Stimulated activated CD4-positive, alpha-beta T cell treated with anti-CD3 and anti-CD28 coated beads, Interleukin-4, amount 100 ng/mL, for 48 hours (primary cell): Measurements from ENCODE around the gene CCDC57.
"Not testable (repeated sequence)": the region's sequence is repeated elsewhere in the genome, so short reads cannot be mapped to it uniquely, and the experiment has no call there.

Experiments
- DNase-seq, 2 donors: peaks; one replicate each; pipeline ENCODE4 v3.0.0-alpha.2; 2020; ENCODE audit warnings: low read depth in 2 of 2

Gene CCDC57

GRCh38 chr17:82175951-82176350 lies 36.7 kb downstream of the CCDC57 start:
- DNase-seq: no peak

DNA sequence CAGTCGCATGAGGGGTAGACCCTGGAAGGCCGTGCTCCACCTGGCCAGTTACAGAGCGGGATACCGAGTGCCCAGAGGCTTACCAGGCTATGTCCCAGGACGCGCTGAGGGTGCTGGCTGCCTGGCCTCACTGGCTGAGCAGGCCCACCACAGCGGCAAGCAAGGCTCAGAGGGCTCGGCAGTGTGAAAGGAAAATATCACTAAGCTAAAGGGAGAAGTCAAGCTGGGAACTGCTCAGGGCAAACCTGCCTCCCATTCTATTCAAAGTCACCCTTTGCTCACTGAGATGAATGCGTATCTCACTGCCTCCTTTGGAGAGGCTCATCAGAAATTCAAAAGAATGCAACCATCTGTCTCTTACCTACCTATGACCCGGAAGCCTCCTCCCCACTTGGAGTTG lies 37.4 kb downstream of the CCDC57 start:
- no peak for DNase-seq

DNA sequence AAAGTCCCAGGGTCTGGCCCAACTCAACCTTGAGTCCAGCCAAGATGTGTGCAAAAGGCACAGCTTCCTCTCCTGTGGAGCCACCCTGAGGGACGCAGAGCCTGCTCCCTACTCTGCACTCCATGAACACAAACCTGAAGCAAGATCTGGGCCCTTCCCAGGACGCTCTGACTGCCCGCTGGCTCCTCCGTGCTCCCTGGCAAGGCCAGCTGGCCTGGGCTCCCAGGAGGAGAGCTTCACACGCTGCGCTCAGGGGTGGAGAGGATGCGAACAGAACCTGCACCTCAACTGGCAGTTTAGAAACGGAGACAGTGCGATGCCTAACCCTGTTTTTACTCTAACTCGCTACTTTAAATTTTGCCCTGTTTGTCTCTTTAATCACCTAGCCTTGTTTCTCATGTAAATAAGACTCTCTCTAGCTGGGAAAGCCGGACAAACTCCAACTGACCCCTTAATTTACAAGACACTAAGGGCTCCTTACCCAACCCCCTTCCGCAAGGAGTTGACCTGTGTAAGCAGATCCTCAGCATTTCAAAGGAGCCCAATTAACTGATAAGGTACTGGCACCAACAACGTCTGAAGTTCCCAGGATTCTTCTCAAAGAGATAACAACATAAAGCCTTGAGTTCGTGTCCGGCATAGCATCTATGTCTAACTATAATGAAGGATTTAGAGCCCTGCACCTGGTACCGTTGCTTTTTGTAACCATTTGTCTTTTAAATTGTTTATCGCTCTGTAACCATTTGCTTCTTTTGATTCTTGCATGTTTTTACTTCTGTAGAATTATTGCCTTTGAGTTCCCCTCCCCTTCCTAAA lies 38.4 kb downstream of the CCDC57 start:
- DNase-seq: not testable (repeated sequence)

GRCh38 chr17:82173351-82174041 lies 39.1 kb downstream of the CCDC57 start:
- DNase-seq: no peak

DNA sequence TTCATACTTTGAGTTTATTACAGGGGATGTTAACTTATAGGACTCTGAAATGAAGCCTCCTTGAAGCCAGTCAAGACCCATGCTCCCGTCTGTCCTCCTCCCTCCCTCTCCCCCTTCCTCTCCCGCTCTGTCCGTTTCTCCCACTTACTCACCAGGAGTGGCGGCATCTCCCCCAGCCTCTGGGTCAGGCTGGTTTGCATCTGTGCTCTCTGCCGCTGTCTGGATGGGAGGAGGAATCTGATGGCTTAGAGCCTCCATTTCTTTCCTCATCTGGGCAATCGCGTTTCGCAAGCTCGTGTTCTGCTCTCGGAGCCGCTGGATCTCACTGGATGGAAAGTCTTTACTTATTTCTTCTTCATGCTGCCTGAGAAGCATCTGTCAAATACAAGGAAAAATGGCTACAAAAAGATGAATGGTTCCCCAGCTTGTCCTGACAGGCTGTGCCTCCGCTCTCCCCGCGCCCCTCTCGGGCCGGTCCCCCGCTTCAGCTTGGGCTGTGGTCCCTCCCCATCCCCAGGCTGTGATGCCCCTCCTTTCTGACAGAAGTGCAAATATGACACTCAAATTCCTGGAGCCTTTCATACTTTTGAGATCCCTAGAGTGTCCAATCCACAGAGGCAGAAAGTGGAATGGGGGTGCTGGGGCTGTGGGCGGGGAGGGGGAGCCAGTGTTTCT lies 40.0 kb downstream of the CCDC57 start:
- DNase-seq: no peak

DNA sequence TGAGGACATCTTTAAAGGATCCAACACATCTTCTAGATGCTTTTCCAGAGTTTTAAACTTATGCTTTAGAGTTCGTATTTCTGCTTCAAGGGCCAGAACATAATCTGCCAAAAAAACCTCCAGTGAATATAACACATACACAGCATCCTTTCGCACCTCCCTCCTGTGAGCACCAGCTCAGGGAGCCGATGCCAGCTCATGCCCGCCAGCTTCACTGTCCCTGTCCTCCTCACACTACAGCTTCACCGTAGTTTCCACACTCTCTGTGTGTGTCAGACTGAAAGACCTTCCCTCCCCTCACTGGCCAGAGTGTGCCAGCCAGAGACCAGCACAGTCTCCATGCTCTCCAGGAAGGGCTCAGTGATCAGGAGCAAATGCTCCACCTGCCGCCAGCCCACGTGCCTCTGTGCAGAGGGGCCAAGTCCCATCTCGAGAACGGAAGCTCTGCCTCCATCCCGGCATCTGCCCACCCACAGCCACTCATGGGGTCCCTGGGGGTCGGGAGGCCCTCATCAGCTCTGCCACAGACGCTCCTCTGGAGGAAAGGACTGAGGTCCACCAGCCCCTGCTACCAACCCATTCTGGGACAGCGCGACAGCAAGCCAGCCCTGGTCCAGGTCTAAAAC lies 40.8 kb downstream of the CCDC57 start:
- DNase-seq: no peak

DNA sequence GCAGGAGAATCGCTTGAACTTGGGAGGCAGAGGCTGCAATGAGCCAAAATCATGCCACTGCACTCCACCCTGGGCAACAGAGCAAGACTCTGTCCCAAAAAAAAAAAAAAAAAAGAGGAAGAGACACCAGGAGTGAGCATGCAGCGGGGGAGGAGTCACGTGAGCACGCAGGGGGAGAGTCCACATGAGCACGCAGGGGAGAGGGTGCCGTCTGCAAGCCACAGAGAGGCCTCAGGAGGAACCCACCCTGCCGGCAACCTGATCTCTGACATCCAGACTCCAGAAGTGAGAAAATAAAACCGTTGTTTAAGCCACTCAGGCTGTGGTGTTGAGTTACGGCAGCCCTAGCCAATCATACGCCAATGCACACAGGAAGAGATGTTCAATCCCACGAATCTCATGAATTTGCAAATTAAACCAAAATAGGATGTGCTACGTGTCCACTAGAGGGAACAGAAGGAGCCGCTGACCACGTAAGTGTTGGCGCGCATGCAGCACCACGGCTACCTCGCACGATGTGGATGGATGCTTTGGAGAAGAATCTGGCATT lies 42.2 kb downstream of the CCDC57 start:
- no peak for DNase-seq

- DNase-seq: no peak
Observed at GRCh38 chr17:82168568-82168967, 44.1 kb downstream of the CCDC57 start.

DNA sequence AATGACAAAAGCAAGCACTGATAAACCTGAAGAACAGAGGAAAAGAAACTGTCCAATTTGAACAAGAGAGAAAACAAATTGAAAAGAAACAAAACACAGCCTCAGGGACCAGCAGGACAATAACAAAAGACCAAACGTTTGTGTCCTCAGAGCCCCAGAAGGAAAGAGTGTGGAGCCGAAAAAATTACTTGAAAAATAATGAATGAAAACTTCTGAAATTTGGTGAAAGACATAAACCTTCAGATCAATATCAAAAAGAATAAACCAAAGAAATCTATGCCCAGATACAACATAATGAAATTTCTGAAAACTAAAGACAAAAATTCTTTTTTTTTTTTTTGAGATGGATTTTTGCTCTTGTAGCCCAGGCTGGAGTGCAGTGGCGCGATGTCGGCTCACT lies 45.6 kb downstream of the CCDC57 start:
- no peak for DNase-seq

- DNase-seq: no peak
Observed at GRCh38 chr17:82164853-82165252, 47.8 kb downstream of the CCDC57 start.

- no peak for DNase-seq
Observed at GRCh38 chr17:82161216-82161615, 51.4 kb downstream of the CCDC57 start.

DNA sequence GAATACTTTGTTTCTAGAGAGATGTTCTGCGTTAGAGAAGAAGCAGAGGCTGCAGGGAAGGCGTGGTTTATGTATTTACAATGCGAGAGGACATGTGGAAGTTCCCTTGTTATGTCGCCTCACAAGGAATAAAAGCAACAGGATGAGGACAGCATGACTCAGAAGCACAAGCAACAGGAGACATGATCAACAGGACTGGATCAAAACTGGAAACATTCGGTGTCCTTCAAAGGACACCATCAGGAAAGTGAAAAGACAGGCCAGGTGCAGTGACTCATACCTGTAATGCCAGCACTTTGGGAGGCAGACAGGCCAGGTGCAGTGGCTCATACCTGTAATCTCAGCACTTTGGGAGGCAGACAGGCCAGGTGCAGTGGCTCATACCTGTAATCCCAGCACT lies 52.6 kb downstream of the CCDC57 start:
- DNase-seq: no peak

GRCh38 chr17:82158825-82159224 lies 53.8 kb downstream of the CCDC57 start:
- no peak for DNase-seq

DNA sequence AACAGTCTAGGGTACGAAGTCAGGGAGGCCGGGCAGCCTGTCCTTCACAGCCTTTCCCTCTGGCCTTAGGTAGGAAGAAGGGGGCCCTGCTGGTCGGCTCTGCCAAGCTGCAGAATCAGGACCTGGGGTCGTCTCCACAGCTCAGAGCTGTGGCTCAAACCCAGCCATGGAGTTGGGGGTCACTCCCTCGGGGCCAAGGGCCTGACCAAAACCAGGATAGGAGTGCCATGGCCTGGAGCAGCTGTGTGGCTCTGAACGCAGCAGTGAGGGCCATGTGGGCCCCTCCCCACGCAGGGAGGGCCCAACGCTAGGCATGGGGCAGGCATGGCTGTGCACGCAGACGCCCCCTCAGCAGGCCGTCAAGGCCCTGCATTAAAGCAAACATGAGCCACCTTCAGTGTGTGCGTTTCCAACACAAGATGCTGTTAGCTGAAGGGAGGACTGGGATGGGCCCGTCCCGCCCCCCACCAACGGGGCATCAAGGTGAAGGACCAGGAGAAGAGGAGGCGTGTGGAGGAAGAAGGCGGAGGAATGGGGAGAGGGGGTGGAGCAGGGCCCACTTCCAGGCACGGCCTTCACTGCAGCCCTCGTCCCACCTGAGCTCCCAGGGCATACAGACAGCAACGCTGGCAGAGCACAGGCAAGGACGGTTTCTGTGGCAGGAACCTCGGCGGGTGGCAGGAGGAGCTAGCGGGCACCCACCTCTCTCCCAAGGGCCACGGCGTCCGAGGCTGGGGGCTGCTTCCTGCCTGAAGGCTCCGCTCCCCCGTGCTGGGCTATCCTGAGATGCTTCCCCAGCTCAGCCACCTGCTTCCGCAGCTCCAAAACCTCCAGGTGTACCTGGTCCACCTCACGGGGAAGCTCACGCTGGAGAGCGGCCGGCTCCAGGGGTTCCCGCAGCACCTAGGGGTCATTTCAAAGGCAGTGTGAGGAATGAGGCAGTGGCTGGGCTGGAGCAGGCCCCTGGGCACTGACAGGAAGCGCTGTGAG lies 55.3 kb downstream of the CCDC57 start:
- no peak for DNase-seq

GRCh38 chr17:82156284-82156925 lies 56.2 kb downstream of the CCDC57 start:
- no peak for DNase-seq

DNA sequence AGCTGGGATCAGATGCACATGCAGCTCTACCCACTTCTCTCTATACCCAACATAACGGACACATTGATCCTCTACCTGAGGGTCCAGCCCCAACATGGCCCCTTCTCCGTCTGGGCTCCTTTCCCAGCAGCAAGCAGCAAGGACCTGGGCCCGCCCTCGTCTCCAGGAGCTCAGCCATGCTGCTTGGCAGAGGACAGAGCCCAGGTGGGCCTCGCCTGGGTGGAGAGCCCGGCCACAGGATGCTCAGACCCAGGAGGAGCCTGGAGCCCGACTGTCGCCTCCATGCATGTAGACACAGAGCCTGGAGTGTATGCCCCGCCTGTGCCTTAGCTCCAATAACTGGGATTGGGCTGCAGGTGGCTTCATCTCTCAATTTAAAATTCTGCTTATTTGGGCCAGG lies 57.0 kb downstream of the CCDC57 start:
- DNase-seq: no peak

DNA sequence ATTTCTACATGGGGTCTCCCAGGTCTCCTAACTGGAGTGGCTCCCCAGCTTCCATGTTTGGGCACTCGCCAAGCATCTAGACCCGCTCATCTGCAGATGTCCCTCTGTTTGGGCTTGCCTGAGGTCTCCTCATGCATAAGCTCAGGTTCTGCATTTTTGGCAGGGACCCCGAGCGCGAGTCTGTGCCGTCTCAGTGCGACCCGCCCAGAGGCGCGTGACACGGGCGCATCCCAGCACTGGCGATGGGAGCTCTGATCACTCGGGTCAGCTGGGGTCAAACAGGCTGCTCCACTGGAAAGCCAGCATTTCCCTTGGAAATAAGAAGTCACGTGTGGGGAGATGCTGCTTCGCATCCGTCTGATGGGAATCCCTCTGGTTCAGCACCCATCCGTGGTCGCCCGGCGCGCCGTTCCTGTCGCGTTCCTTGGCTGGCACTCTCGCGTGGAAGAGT lies 57.7 kb downstream of the CCDC57 start:
- no peak for DNase-seq

DNA sequence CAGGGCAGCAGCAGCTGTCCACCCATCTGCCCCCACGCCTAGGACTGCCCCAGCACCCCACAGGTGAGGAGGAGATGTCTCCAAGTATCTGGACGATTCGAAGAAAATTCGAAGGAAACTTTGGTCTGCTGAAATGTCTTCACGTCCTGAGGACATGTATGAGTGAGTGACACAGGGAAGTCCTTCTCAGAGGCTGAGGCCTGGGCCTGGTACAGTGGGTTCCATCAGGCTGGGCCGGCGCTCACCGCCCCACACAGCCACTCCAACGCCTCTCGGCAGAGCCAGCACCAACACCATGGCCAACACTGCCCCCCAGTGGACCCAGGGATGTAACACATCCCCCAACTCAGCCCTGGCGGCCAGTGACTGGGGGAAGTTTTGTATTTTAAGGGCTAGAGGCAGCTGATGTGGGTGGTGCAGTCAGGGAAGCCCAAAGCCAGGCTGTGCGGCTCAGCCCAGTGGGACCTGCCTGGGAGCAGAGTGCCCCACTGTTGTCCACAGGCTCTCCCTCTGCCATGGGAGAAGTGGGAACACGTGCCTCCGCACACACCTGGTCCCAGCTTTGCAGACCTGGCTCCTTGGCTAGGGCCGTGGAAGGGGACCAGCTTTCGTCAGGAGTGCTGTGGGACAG lies 58.8 kb downstream of the CCDC57 start:
- peak; percentile 74 to 82 for DNase-seq

DNA sequence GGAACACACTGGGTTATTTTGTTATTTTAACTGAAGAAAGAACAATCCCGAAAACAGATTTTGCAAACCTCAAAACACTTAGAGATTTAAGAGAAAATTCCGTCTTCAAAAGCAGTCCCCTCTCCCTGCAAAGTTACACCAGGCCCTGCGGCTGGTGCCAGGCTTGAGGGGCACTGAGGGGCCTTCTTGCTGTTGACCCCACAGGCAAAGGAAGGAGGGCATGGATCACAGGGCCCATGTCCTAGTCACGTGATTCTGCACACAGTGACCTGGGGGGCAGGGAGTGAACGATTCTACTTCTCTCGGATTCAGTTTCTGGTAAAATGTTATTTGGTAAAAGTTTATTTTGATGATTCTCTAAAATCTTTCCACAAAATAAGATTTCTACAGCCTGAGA lies 59.3 kb downstream of the CCDC57 start:
- no peak for DNase-seq
